HG02642 (cell line): ENCODE data around the gene ISLR2.
"Not testable (repeated sequence)": the region's sequence is repeated elsewhere in the genome, so short reads cannot be mapped to it uniquely, and the experiment has no call there.

Source experiments
- ATAC-seq: cut with Tn5 transposase; IDR thresholded peaks from one replicate; pipeline ENCODE4 v1.9.1; 2021; ENCODE audit warnings: mild to moderate bottlenecking; ENCODE audit not compliant: unreplicated experiment, poor library complexity

The ISLR2 gene, protein sequence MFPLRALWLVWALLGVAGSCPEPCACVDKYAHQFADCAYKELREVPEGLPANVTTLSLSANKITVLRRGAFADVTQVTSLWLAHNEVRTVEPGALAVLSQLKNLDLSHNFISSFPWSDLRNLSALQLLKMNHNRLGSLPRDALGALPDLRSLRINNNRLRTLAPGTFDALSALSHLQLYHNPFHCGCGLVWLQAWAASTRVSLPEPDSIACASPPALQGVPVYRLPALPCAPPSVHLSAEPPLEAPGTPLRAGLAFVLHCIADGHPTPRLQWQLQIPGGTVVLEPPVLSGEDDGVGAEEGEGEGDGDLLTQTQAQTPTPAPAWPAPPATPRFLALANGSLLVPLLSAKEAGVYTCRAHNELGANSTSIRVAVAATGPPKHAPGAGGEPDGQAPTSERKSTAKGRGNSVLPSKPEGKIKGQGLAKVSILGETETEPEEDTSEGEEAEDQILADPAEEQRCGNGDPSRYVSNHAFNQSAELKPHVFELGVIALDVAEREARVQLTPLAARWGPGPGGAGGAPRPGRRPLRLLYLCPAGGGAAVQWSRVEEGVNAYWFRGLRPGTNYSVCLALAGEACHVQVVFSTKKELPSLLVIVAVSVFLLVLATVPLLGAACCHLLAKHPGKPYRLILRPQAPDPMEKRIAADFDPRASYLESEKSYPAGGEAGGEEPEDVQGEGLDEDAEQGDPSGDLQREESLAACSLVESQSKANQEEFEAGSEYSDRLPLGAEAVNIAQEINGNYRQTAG

DNA sequence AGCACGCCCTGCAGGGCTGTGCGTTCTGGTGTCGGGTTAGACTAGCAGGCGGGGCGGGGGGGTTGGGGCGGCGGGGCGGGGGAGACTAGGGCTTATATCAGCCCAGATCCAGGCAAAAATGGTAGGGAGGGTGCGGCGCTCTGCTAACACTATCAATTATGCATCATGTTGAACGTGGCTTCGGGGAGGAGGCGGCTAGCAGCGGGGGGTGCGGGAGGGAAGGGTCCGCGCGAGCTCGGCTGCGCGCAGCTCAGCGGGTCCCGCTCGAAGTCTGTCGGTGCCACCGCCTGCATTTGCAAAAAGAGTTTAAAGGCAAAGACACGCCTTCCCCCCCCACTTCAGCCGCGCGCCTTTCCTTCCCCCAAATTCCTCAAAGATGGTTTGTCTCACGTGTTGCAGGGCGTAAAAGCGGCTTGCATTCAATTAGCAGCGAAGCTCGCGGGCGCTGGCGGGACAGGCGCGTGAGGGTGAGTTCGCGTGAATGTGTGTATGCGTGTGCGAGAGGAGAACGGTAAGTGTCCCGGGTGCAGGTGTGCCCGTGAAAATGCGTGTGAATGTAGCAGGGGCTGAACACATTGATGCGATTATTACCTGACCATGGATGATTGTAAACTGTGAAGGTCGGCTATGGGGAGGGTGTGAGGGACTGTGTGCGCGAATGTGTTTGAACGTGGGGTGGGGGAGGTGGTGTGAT is at the start of gene ISLR2:
TSS of gene ISLR2 (plus strand) at position 432 of the 694 bp plus-strand sequence. CDS start 2,169 bp downstream, outside the sequence.
- ATAC-seq, result no peak

DNA sequence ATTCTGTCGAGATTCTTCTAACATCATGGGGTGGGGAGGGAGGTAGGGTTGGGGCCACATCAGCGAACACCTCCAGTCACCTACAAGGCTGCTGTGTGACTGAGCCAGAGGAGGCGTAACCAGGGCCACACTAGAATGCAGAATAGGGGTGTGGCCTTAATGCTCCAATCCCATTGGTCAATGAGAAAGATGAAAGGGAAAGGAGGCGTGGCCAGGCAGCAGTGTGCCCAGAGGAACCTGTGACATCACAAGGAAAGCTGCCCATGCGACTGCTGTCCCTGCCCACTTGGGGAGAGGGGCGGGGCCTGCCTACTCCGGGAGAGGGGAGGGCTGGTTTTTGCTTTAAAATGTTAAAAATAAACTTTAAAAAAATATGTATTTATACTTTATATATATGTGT is 47.9 kb upstream of the ISLR2 start, which contains the start of gene GOLGA6A:
TSS of gene GOLGA6A (minus strand) at position 101 of the 400 bp plus-strand sequence. CDS start at position 60, 41 bp downstream.
- ATAC-seq, result not testable (repeated sequence)

DNA sequence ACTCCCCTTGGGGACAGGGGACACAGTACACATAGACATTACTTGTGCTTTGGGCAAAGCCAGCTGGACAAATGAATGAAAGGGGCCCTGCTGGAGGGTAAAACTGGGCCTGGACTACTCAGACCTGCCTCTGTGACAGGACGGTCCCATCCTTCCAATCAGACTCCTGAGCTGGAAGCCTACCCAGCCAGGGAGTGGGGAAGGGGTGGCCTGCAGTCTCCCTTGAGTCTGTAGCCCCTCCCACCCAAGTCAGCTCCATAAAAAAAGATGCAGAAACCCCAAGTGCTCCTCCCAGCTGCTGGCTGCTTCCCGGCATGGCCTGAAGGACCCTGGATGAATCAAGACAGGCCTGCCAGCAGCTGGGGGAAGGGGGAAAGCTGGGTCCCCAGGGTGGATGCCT is 35.8 kb upstream of the ISLR2 start:
- ATAC-seq, result not testable (repeated sequence)

DNA sequence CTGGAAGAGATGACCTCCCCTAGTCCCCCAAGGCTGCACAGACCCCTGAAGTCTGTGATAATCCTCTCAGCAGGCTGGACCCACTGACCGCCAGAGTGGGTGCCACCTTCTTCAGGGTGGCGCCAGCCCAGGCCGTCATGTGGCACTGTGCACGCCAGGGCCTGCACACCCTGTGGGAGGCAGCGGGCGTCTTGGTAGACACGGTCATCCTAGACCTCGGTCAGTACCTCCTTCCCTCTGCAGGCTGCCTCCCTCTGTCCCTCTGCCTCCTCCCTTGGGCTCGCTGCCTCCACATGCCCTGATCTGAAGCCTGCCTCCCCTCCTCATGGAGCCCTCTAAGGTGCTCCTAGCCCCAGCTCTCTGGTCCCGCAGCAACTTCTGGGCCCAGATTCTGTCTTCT is 34.8 kb upstream of the ISLR2 start:
- ATAC-seq, result not testable (repeated sequence)

DNA sequence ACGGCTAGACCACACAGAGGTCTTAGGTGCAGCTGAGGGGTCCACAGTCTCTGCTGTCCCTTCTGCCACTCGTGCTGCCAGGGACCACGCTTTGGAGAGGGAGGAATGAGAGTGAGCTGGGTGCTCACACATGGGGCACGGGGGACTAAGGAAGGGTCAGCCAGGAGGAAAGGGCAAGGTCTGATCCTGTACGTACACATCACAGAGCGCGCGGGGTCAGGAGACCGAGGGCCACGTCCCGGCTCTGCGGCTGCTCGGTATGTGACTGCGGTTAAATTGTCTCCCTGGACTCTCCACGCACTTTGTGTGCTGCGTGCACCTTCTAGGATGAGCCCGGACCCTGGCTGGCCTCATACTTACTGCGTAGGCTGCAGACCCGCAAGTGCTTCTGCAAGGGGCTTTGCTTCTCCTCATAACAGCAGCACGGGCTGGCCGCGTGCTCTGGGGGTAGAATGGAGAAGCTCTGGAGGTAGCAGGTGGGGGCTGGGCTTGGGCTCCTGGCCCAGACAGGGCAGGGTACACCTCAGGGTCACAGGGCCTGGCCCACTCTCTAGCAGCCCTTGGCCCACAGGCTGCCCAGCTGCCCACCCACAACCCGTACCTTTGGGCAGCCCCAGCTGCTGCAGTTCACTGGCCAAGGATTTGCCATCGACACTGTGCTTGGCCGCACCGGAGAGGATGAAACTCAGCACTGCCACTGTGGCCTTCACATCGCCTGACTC is 33.5 kb upstream of the ISLR2 start:
- not testable (repeated sequence) for ATAC-seq

DNA sequence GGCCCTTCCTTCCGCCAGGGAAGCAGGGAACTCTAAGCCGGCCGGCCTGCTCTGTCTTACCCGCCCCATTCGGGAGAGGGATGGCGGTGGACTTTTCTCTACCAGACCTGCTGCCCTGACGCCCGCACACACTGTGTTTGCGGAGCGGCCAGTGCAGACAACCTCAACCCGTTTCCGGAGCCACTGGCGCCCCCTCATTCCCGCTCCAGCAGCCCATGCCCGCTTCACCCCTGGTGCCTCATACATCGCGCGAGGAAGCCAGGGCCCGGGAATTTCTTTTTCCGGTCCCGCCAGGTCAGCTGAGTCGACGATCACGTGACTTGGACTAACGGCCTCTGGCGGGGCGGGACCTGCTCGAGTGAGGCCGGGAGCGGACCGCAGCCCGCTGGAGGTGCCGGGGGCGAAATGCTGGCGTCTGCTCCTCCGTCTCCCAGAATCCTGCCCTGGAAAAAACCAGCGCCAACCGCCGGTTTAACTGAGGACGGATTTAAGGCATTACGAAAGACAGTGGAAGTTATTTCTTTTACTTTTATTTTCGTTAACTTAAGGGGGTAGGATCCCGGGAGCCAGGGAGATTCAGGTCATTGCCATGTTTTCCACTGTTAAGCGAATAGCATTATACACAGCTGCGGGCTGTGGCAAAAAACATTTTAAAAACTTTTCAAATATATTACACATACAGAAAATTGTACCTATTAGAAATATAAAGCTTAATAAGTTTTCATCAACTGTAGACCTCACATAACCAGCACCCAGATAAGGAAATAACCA is 30.2 kb upstream of the ISLR2 start:
- peak; percentile 89 for ATAC-seq

DNA sequence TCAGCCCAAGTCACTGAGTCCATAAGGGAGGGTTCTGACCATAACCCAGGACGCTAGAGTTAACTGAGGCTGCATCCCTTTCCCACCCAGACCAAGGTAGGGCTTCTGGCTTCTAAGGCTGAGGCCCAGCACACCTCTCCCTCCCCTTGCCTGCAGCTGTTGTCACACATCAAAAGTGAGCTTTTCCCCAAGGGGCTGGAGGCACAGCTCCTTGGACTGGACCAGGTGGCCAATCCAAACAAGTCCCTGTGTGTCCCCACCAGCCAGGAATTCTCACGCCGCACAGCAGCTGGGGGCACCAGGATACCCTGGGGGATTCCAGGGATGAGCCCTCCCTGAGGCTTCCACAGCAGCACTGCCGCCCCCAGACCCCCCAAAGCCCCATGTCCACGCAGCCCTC is 22.3 kb upstream of the ISLR2 start:
- no peak for ATAC-seq

DNA sequence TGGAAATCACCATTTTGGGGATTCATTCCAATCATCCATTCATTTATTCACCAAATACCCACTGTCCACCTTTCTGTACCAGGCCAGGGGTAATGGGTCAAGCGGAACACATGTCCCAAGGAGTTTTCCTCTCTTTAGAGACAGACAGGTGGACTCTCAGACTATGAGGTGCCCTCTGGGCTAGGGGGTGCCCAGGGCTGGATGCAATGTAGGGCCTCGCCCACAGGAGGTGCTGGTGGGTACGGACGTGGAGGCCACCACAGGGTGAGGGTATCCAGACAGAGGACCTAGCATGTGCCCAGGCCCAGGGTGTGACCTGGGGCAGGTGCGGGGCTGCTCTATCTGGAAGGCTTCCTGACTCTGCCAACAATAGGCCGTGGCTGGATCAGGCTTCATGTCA is 21.8 kb upstream of the ISLR2 start:
- not testable (repeated sequence) for ATAC-seq

DNA sequence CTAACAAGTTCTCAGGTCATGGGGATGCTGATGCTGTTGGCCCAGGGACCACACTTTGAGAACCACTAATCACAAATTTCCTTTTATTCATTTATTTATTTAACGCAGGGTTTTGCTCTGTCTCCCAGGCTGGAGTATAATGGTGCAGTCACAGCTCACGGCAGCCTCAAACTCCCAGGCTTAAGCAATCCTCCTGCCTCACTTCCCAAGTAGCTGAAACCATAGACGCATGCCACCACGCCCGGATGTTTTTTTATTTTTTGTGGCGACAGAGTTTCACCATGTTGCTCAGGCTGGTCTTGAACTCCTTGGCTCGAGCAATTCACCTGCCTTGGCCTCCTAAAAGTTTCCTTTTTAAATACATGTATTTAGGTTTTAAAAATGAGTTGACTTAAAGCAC is 20.7 kb upstream of the ISLR2 start:
- no peak for ATAC-seq

DNA sequence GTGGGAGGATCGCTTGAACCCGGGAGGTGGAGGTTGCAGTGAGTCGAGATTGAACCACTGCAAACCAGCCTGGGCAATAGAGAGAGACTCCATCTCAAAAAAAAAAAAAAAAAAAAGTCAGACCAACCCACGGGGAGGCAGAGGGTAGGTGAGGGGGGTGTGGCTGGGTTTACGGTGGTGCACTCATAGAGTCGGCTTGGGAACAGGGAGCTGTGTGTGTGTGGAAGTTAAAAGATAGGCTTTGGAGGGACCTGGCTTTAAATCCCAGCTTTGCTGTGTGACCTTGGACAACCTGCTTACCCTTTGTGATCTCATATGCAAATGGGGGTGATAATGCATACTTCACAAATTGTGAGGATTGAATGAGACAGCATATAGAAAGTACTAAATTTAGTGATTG is 10.0 kb upstream of the ISLR2 start:
- no peak for ATAC-seq

DNA sequence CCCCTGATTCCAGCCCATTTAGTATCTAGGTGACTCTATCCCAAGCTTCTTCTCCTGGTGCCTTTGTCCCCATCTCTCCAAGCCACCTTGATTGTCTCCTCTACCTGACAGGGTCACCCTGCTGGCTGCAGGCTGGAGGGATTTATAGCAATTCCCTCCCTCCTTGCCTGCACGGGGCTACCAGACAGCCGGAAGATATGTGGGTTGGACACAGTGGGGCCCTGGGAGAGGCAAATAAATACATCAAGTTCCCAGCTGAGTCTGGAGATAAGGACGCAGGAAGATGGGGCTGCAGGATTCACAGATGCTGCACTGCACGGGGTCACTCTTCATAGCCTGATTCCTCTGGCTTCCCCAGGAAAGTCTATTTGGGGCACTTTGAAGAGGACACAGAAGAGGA is 9.3 kb upstream of the ISLR2 start:
- ATAC-seq, result no peak

DNA sequence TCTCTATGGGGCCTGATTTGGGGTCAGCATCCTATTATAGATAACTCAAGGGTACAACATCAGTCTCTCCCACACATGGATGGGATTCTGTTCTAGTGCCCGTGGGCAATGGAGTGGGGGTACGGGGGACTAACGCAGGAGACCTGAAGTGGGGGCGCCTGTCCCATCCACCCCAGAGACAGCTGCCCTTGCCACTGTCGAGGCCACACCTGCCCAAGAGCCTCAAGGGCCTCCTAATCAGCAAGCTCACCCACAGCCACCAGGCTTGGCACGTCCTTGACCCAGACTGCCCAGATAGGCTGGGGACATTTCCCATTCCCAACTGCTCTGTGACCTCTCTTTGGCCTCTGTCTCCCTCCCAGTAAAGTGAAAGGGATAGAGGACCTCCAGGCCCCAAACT is 8.5 kb upstream of the ISLR2 start:
- no peak for ATAC-seq

DNA sequence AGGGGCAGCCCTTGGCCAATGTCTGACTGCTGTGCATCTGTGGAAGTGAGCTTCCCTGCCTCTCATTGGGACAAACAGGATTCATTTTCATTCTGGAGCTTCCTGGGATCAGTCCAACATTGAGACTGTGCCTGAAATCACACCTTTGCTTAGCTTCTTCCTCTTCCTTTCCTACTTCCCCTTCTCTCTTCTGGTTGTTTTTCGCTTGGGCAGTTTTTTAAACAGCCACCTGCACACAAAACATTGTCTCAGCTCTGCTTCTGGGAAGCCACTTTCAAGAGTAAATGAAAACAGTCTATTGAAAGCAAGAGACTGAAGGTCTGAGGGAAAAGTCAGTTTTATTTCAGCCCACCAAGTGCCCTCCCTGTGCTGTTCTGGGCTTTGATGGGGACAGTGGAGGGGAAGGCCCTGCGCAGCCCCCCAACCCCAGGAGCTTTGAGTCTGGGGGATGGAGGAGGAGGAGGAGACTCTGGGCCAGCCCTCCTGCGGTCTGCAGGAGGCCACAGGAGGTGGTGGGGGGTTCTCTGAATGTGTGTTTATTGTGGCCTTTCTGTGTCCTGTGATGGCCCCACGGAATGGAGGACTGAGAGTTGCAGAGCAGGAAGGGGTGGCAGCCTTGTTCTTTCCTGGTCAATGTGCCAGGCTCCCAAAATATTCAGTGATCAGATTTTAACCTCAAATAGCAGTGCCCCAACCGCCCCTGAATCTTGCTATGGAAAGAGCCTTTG is 7.8 kb upstream of the ISLR2 start:
- ATAC-seq, result no peak

DNA sequence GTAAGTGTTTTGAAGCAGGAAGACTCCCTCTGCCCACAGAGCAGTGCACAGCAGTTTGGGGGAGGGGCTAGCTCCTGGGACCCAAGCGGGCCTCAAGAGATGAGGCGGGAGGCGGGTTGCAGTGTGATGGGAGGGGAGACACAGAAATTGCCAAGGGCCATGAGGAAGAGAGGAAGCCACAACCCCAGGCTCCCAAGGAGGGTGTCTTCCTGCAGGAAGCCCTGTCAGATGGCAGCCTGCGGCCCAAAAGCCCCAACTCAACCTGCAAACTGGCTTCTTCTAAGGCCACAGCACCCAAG is 7.3 kb upstream of the ISLR2 start:
- ATAC-seq, result no peak

DNA sequence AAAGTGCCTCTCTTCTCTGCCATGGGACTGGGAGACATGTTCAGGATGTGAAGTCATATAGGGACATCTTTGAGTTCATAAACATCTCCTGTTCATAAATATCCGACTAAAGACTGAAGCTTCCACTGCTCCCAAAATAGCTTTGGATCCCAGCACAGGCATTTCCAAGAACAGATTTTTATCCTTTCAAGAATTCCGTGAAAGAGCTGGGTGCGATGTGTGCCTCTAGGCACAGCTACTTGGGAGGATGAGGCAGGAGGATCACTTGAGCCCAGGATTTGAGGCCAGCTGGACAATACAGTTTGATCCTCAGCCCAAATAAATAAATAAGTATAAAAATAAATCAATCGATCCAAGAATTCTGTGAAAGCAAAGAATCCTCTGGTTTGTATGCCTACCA is 6.7 kb upstream of the ISLR2 start:
- no peak for ATAC-seq

DNA sequence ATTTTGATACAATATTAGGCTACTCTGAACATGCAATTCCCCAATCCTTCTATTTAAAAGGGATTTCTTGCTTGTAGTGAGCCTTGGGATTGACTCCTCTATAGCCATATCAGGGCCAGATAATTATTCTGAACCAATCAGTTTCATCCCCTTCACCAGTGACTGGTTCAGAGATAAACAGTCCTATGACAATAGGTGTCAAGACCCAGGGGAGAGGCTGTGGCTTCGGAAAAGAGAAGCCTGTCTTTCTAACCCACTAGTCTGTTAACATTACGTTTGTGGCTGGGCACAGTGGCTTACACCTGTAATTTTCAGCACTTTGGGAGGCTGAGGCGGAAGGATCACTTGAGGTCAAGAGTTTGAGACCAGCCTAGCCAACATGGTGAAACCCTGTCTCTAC is 6.2 kb upstream of the ISLR2 start:
- ATAC-seq, result no peak

DNA sequence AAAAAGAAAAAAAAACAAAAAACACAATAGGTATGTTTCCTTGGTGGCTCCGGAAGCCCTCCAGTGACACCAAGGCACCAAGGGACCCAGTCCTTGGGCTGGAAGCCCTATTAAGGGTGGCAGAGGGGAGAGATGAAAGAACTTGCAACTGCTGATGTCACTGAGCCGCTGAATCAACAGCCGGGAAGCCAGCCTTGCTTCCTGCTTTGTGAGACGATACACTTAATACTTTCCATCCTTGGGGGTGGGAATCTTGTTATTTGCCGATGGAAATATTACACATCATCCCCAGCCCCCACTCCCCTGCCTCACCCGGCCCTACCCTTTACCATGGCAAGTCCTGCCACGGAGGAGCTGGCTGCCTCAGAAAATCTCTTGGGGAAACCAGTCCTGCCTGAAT is 5.6 kb upstream of the ISLR2 start:
- ATAC-seq, result no peak

DNA sequence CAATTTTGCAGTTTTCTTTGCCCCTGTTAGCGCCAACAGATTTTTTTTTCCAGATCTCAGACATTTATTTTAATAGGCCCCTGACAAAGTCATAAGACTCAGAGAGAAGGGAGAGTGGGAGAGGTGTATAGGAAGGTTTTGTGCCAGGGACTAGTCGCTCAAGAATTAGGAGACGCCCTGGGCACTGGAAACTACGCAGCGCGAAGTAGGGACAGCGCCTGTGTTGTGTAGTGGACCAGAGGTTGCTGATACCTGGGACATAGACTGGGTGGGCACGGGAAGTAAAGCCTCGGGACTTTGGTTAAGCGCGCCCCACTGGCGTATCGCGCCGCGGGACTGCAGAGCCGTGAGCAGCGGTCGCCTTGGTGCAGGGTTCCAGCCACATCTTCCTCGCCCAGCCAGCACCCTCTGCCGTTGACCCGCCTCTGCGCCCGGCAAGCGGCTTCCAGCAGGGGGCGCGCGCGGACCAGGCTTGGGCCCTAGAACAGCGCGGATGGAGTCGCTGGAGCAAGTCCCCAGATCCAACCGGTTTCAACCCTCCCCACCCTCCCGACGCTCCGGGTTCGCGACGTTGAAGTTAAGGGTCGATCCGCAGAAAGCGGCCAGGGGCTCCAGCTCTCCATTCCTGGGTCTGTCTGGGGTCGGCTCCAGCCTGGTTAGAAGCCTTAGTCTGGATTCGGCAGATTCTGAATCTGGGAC is 3.0 kb upstream of the ISLR2 start:
- no peak for ATAC-seq
